Natural killer cell treated with Interleukin-12 subunit alpha and Interleukin-12 subunit beta and Interleukin-15 and Interleukin-18, amount 100 ng/mL, for 72 hours (primary cell): ENCODE results near the gene IL19. TPM values are rescaled to one million over a fixed set of nuclear protein-coding genes. Genes with fewer than 3 reads are reported as not detected.
A peak's percentile ranks its signal among the peaks of the same experiment; 100 is the strongest.

Experiments
- ATAC-seq, 2 donors: fragments of 150-1000 bp; cut with Tn5 transposase in 1 of 2; sonication (Bioruptor Pico), chemical (Tn5 transposase) in 1 of 2; 2 replicates each; pipeline ENCODE4 v1.10.0; 2021
- DNase-seq: peaks from one replicate; pipeline ENCODE4 v3.0.0; 2022; ENCODE audit warnings: low spot score
- H3K27ac Mint-ChIP-seq, 2 donors: 1 replicate in 1 of 2; 2 replicates in 1 of 2; pipeline ENCODE4 v1.8.0; 2022; ENCODE audit warnings: mixed read lengths in 2 of 2, mild to moderate bottlenecking in 1 of 2, moderate library complexity in 1 of 2
- H3K27me3 Mint-ChIP-seq, 2 donors: 1 replicate in 1 of 2; 2 replicates in 1 of 2; pipeline ENCODE4 v1.8.0; 2022; ENCODE audit warnings: mixed read lengths in 2 of 2
- H3K36me3 Mint-ChIP-seq: one replicate; pipeline ENCODE4 v1.8.0; 2022; ENCODE audit warnings: mixed read lengths
- H3K4me1 Mint-ChIP-seq, 2 donors: 1 replicate in 1 of 2; 2 replicates in 1 of 2; pipeline ENCODE4 v1.8.0; 2022; ENCODE audit warnings: low read depth in 2 of 2, mixed read lengths in 2 of 2, mild to moderate bottlenecking in 1 of 2
- H3K4me3 Mint-ChIP-seq: one replicate; pipeline ENCODE4 v1.8.0; 2022; ENCODE audit warnings: mixed read lengths
- H3K9me3 Mint-ChIP-seq: 2 replicates; pipeline ENCODE4 v1.8.0; 2022; ENCODE audit warnings: mixed read lengths
- total RNA-seq, 2 donors: library from RNA; stranded (reverse); gene quantifications; one replicate each; pipeline ENCODE4 v1.2.3, GENCODE V29; 2022

IL19 gene
- total RNA-seq, 2 donors from 2014 or later: not detected

DNA sequence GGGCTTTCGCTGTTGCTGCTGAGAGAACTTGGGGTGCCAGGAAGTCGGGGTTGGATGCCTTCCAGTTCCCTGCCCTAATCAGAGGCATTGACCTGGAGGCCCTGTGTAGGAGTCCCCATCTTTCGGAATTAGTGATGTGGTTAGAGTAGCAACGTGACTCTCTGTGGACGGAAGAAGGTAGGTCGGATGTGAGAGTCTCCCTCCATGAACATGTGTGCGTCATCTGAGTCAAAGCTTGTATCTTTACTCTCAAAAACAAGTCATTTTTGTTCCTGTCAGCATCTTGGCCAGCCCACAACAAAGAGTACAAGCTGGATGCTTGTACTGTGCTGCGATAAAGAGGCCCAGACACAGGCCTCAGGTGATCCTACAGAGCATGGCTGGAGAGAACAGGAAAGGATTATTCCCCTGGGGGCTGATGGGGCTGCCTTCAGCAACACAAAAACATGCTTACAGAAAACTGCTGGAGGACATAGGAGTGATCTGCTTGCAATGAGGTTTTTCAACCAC, 32.7 kb downstream of the IL19 start:
- Mint-ChIP-seq H3K4me1 (peaks cover 30 to 40% of the 10 kb centered on the region in 2 donors), H3K27me3 (peaks cover 18 to 41% of the 10 kb centered on the region in 2 donors), H3K4me3 (peak overlapping the region; percentile 26), H3K9me3 (no peaks in the 10 kb centered on the region), H3K36me3 (no peaks in the 10 kb centered on the region), H3K27ac (peak overlapping the region in 1 of 2 donors; percentile 13)
- ATAC-seq (peak; percentile 89 to 98), DNase-seq (no peak)

DNA sequence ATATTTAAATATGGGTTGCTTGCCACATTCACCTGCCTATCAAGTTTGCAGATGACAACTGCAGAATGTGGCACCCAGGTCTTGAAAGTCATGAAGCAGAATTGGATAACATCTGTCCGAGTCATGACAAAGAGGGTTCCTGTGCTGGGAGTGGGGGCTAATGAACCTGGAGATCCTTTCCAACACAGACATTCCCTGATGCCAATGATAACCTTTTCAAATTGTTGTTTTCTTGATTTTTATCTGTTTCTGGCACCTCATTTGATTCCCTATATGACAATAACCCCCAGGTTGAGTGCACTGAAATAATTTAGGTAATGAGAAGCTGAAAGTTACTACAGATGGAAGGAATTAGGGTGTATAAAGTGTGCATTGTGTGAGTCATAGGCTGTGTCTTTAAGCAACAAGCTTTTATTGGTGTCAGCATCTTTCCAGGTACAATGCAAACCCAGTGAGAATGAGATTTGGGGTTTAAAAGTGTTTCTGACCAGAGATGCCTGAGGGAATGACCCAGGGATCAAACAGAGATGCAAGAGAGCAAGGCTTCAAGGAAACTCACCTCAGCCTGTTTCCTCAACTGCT, 33.7 kb downstream of the IL19 start:
- ATAC-seq: no peak
- Mint-ChIP-seq H3K4me3 (no peak overlapping the region), H3K9me3 (no peaks in the 10 kb centered on the region), H3K27ac (no peak overlapping the region), H3K27me3 (peaks cover 18 to 33% of the 10 kb centered on the region in 2 donors), H3K36me3 (no peaks in the 10 kb centered on the region), H3K4me1 (peaks cover 35 to 46% of the 10 kb centered on the region in 2 donors)
- DNase-seq: no peak

DNA sequence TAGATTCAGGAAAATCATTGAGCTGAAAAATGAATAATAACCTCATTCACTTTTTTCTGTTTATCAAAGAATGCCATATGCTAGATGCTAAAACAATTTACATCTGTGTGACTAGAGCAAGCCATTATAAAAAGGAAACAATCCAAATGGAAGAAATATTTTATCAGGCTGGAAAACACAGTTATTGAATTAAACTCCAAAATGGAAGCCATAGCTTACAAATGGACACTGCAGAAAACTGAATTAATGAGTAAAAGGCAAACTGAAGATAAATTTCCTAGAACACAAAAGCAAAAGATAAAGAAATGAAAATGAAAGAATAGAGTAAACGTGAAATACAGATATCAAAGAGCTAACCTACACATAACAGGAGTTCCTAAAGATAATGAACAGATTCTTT, 34.8 kb downstream of the IL19 start:
- H3K27ac Mint-ChIP-seq: no peak overlapping the region
- H3K27me3 Mint-ChIP-seq: peaks cover 11 to 30% of the 10 kb centered on the region in 2 donors
- no peaks in the 10 kb centered on the region for H3K9me3 Mint-ChIP-seq
- DNase-seq (no peak), ATAC-seq (no peak)
- H3K36me3 Mint-ChIP-seq: no peaks in the 10 kb centered on the region
- H3K4me3 Mint-ChIP-seq: no peak overlapping the region
- peaks cover 33 to 42% of the 10 kb centered on the region in 2 donors for H3K4me1 Mint-ChIP-seq

DNA sequence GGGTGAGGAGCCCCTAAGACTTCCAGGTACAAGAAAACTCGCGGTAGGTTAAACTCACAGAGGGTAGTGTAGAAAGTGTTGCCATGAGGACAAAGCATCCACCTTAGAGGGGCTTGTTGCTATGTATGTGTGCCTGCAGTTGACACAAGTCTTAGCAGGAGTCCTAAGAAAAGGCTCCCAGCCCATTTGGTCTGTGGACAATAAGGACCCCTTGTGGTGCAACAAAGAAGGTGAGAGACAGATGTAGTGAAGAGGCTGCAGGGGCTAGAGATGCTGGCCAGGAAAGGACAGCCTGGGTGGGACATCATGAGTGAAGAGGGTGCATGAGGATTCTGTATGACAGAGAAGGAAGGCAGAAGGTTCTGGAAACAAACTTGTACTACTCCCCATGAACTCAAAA, 38.0 kb downstream of the IL19 start:
- peaks cover 7% of the 10 kb centered on the region for H3K36me3 Mint-ChIP-seq
- H3K4me1 Mint-ChIP-seq: peaks cover 14 to 17% of the 10 kb centered on the region in 2 donors
- H3K27me3 Mint-ChIP-seq: peaks cover 0 to 21% of the 10 kb centered on the region in 2 donors
- peaks cover 3% of the 10 kb centered on the region for H3K9me3 Mint-ChIP-seq
- DNase-seq: no peak
- no peak overlapping the region for H3K4me3 Mint-ChIP-seq
- ATAC-seq: peak; percentile 82 to 83
- H3K27ac Mint-ChIP-seq: peak overlapping the region; percentile 2 to 3

DNA sequence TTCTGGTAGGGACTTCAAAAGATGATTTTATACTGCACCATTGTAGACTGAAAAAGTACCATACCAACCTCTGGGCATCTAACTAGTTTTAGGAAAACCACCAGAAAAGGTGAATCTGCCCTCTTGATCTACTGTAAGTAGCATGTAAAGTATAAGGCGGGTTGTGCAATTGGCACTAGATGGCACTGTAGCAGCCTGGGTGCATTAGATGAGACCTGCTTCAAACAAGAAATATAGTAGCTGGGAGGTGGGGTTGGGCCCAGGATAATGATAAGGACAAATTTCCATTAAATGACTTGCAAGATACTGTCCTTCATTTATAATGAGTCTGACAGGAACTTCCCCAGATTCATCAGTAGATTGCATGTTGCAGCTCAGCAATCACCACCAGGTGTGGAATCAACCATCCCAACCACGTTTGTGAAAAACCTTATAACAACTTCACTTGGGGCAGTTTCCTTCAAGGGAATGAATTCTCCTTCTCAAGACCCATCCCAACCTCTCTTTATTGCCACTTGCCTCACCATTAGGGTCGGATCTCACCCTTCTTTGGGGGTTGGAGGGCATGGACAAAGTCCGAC, 39.0 kb downstream of the IL19 start:
- H3K9me3 Mint-ChIP-seq: peaks cover 3% of the 10 kb centered on the region
- peaks cover 14 to 17% of the 10 kb centered on the region in 2 donors for H3K4me1 Mint-ChIP-seq
- no peak for ATAC-seq
- H3K4me3 Mint-ChIP-seq: no peak overlapping the region
- peaks cover 7% of the 10 kb centered on the region for H3K36me3 Mint-ChIP-seq
- no peak for DNase-seq
- H3K27ac Mint-ChIP-seq: no peak overlapping the region
- peaks cover 0 to 23% of the 10 kb centered on the region in 2 donors for H3K27me3 Mint-ChIP-seq

DNA sequence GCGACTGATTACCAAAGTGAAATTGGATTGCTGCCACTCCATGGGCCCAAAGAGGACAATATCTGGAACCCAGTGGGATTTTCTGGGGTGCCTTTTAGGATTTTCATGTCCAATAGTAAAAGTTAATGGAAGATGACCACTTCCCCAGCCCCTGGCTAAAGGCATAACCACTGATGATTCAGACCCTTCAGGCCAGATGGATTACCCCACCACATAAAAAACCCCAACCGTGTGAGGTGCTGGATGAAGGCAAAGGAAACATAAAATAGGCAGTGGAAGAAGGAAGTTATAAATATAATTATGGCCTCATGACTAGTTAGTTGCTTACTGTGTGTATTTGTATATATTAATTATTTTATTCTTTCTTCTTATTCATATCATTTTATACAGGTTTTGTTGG, 41.9 kb downstream of the IL19 start:
- H3K36me3 Mint-ChIP-seq: peaks cover 7% of the 10 kb centered on the region
- H3K4me1 Mint-ChIP-seq: peaks cover 21 to 23% of the 10 kb centered on the region in 2 donors
- H3K27me3 Mint-ChIP-seq: peaks cover 0 to 9% of the 10 kb centered on the region in 2 donors
- no peak overlapping the region for H3K27ac Mint-ChIP-seq
- H3K9me3 Mint-ChIP-seq: peaks cover 3% of the 10 kb centered on the region
- no peak overlapping the region for H3K4me3 Mint-ChIP-seq
- ATAC-seq (no peak), DNase-seq (no peak)

DNA sequence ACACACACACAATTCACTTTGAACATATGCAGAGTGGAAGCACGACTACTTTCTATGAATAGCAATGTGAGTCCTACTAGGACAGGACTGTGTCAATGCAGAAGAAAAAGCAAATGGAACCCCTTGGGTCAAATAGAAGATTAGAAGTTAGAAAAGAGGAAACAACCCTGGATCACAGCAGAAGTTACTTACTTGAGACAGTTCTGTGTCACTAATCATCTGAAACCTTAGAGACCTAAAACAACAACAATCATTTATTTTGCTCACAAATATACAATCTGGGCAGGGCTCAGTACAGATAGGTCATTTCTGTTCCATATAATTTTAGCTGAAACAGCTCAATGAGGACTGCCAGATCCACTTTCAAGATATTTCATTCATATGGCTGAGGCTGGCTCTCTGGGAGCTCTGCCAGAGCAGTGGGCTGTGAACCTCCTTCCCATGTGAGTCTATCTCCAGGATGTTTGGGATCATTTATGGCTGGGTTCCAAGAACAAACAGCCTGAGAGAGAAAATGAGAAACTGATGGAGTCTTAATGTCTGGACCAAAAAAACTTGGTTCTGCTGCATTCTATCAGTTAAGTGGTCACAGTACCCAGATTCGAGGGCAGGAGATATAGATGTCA, 44.3 kb downstream of the IL19 start:
- ATAC-seq: no peak
- H3K36me3 Mint-ChIP-seq: peaks cover 7% of the 10 kb centered on the region
- H3K27ac Mint-ChIP-seq: no peak overlapping the region
- H3K4me1 Mint-ChIP-seq: peaks cover 13 to 14% of the 10 kb centered on the region in 2 donors
- no peak overlapping the region for H3K4me3 Mint-ChIP-seq
- DNase-seq: no peak
- peaks cover 3% of the 10 kb centered on the region for H3K9me3 Mint-ChIP-seq
- peaks cover 0 to 4% of the 10 kb centered on the region in 2 donors for H3K27me3 Mint-ChIP-seq

DNA sequence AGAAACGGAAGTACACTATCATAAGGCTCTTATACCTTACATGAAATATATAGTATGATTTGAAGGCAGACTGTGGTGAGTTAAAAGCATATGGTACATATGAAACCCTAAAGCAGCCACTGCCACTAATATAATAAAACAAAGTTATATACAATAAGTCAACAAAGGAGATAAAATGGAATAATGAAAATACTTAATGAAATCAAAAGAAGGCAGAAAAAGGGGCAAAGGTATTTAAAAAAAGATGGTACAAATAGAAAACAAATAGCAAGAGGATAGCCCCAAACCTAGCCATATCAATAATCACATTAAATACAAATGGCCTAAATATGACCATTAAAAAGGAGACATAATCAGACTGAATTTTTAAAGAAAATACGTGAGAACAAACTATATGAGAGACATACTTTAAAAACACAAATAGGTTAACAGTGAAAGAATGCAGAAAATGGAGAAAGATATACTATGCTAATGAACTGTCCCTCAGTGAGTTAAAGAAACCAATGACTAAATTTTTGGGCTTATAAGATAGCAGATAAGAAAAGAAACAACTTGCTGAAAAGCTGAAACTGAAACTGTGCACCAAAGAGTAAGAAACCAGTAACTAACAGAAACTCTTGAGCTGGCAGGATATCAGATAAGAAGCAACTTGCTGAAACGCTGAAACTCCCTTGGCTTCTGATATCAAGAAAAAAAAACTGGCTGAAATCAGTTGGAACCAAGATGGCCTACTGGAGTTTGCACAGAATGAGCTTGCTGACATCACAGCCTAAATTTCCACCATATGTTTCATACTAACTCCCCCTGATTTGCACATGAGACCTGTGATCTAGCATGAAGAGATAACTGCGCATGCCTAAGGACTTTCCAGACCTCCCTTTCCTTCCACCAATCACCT, 46.1 kb downstream of the IL19 start:
- H3K27ac Mint-ChIP-seq: peak overlapping the region; percentile 19 to 63
- peaks cover 7% of the 10 kb centered on the region for H3K36me3 Mint-ChIP-seq
- peaks cover 0 to 7% of the 10 kb centered on the region in 2 donors for H3K27me3 Mint-ChIP-seq
- DNase-seq (no peak), ATAC-seq (peak; percentile 55 to 62)
- H3K4me1 Mint-ChIP-seq: peaks cover 18 to 19% of the 10 kb centered on the region in 2 donors
- H3K4me3 Mint-ChIP-seq: peak overlapping the region; percentile 23
- peaks cover 3% of the 10 kb centered on the region for H3K9me3 Mint-ChIP-seq

DNA sequence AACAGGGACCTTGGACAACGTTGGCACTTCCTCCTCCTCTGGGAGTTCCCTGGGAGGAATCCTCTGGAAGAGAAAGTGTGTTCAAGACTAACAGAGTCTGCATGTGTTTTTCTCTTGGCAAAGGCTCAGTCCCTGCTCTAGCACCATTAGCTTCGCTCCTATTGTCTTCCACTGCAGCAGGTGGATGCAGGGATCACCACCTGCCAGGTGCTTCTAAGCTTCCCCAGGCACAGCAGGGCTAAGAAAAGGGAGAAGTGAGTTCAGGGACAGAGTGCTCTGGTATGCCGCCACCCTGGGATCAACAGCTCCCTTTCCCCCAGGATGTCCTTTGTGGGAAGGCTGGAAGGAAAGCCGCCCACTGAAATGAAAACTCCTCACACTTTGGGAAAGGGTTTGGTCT, 50.9 kb downstream of the IL19 start:
- H3K27ac Mint-ChIP-seq: no peak overlapping the region
- ATAC-seq: no peak
- DNase-seq: no peak

DNA sequence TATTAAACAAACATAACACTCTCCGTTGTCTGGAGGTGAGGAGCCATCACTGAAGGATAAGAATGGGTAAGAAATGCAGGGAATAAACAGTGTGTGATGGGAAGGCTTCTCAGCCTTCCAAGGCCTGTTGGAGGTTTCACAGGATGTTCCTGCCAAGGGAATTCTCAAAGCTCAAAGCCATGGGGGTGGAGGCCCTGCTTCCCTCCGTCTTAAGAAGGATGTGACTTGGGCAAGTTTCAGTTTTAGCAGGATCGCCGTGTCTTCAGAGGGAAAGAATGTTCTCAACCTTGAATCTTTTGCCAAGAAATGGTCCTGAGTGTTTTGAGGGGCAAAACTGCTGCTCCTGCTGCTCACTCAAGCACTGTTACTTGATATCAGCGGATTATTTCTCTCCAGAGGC, 53.2 kb downstream of the IL19 start:
- DNase-seq (no peak), ATAC-seq (no peak)
- Mint-ChIP-seq H3K9me3 (no peaks in the 10 kb centered on the region), H3K4me3 (no peak overlapping the region), H3K27me3 (peaks cover 0 to 11% of the 10 kb centered on the region in 2 donors), H3K4me1 (peaks cover 5 to 14% of the 10 kb centered on the region in 2 donors), H3K36me3 (no peaks in the 10 kb centered on the region), H3K27ac (no peak overlapping the region)

More for the DNA sequence above, 50.9 kb downstream of the IL19 start:
- H3K4me1 Mint-ChIP-seq: peaks cover 15 to 18% of the 10 kb centered on the region in 2 donors
- H3K27me3 Mint-ChIP-seq: peaks cover 0 to 7% of the 10 kb centered on the region in 2 donors
- no peak overlapping the region for H3K4me3 Mint-ChIP-seq
- H3K36me3 Mint-ChIP-seq: no peaks in the 10 kb centered on the region
- H3K9me3 Mint-ChIP-seq: no peaks in the 10 kb centered on the region

DNA sequence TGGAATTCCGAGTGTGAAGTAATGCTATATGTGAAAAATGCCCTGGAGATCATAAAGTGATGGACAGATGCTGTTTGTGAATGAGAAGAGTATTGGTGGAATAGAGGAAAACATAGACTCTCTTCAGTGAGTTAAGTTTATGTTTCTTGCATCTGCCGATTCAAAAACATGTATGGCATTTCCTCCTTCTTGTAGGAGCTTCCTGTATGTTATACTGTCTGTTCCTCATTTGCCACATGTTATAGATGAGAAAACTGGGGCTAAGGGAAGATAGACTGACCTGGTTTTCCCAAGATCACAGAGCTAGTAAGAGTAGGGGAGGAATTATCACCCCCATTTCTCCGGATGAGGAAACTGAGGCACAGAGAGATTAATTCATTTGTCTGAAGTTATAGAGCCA, 53.8 kb downstream of the IL19 start:
- Mint-ChIP-seq H3K4me1 (peaks cover 11 to 19% of the 10 kb centered on the region in 2 donors), H3K27ac (no peak overlapping the region), H3K4me3 (no peak overlapping the region), H3K27me3 (peaks cover 0 to 15% of the 10 kb centered on the region in 2 donors), H3K36me3 (no peaks in the 10 kb centered on the region), H3K9me3 (no peaks in the 10 kb centered on the region)
- ATAC-seq: no peak
- no peak for DNase-seq

DNA sequence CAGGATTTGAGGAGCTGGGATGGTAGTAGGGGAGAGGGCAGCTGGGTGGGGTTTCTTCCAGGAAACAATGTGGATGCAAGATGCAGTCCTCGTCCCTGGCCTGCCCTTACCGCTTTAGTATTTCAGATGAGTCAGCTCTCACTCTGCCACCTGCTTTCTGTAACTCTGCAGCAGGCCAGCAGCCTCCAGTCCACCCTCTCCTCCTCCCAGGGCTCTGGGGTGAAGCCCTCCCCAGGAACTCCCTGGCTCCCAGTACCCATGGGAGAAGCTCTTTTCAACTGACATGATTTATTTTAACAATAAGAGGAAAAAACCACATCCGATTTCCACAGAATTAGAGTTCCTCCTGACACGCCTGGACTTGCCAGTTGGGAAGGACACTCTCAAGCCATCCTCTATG, 55.8 kb downstream of the IL19 start:
- no peak for ATAC-seq
- H3K27ac Mint-ChIP-seq: no peak overlapping the region
- DNase-seq: no peak
- H3K4me1 Mint-ChIP-seq: peaks cover 18 to 26% of the 10 kb centered on the region in 2 donors
- peaks cover 0 to 13% of the 10 kb centered on the region in 2 donors for H3K27me3 Mint-ChIP-seq
- H3K9me3 Mint-ChIP-seq: no peaks in the 10 kb centered on the region
- no peak overlapping the region for H3K4me3 Mint-ChIP-seq
- no peaks in the 10 kb centered on the region for H3K36me3 Mint-ChIP-seq

DNA sequence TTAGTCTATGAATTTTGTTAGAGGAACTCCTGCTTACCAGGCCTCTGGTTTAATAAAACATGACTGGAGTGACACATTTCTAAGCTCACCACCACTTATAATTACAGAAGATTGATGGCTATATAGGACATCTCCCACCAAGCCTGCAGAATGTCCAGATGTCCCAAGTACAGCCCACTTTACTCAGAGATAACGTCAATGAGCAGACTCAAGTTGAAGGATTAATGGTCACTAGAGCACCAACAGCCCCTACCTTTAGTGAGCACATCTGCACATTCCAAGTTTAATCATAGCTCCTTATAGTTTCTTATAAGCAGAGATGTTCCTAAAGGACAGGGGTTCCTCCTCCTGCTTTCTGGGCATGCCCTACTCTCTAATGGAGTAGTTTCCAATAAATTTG, 57.5 kb downstream of the IL19 start:
- H3K9me3 Mint-ChIP-seq: no peaks in the 10 kb centered on the region
- DNase-seq (no peak), ATAC-seq (no peak)
- peaks cover 0 to 15% of the 10 kb centered on the region in 2 donors for H3K27me3 Mint-ChIP-seq
- H3K4me3 Mint-ChIP-seq: no peak overlapping the region
- no peaks in the 10 kb centered on the region for H3K36me3 Mint-ChIP-seq
- H3K27ac Mint-ChIP-seq: no peak overlapping the region
- peaks cover 27 to 35% of the 10 kb centered on the region in 2 donors for H3K4me1 Mint-ChIP-seq
